ENCODE data around the gene RNF123. TPM values are rescaled to one million over a fixed set of nuclear protein-coding genes. Genes with fewer than 3 reads are reported as not detected.

Gene RNF123
- total RNA-seq, 4 donors from 2014 or later: 14.7 to 23.7 (median 19.7) TPM

DNA sequence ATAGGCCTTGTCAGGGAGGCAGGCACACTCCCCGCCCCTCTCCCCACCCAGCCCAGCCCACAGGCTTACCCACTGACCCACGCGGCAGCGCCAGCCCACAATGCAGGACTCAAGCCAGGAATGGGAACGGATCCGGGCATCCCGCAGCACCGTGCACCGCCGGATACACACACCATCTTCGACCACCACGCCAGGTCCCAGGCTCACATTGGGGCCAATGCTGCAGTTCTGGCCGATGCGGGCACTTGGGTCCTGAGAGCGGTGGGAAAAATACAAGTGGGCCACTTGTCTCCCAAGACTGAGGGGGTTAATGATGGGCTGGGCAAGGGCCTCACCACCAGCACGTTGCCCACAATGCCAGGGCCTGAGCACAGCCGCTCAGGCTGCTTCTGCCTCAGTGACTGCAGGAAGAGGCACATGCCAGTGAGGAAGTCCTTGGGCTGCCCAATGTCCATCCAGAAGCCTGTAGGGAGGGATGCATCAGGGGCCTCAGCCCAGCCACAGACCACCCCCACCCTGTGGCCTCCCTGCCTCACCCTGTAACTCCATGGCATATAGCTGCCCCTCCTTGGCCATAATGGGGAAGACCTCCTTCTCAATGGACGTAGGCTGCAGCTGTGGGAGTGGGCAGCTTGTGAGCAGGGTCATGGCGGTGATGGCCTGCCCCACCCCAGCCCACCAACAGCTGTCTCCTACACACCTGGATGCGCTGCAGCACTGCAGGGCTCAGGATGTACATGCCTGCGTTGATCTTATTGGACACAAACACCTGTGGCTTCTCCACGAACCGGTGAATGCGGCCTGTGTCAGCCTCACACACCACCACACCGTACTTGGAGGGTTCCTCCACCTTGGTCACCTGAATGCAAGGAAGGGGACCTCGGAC is 32.8 kb downstream of the RNF123 start:
- TF ChIP-seq, protein P1, sequence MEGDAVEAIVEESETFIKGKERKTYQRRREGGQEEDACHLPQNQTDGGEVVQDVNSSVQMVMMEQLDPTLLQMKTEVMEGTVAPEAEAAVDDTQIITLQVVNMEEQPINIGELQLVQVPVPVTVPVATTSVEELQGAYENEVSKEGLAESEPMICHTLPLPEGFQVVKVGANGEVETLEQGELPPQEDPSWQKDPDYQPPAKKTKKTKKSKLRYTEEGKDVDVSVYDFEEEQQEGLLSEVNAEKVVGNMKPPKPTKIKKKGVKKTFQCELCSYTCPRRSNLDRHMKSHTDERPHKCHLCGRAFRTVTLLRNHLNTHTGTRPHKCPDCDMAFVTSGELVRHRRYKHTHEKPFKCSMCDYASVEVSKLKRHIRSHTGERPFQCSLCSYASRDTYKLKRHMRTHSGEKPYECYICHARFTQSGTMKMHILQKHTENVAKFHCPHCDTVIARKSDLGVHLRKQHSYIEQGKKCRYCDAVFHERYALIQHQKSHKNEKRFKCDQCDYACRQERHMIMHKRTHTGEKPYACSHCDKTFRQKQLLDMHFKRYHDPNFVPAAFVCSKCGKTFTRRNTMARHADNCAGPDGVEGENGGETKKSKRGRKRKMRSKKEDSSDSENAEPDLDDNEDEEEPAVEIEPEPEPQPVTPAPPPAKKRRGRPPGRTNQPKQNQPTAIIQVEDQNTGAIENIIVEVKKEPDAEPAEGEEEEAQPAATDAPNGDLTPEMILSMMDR (IDR thresholded peaks at IDR 0.05; ENCODE audit: low read depth): no peak

DNA sequence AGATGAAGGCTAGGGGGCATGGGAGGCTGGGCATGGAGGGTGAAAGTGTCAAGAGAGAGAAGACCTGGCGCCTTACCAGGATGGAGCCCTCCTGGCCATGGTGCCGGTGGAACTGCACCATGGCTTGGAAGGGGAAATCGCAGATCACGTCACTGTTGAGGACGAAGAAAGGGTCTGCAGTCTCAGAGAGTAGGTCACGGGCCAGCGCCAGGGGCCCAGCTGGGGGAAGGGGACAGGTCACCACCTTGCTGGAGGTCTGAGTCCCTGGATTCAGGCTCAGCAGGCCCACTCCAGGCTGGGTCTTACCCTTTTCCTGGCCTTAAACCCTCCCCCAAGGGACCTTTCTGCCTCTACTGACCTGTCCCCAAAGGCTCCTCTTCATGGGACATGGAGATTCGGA is 33.5 kb downstream of the RNF123 start:
- TF ChIP-seq, protein P1 (IDR thresholded peaks at IDR 0.05; ENCODE audit: low read depth): no peak

DNA sequence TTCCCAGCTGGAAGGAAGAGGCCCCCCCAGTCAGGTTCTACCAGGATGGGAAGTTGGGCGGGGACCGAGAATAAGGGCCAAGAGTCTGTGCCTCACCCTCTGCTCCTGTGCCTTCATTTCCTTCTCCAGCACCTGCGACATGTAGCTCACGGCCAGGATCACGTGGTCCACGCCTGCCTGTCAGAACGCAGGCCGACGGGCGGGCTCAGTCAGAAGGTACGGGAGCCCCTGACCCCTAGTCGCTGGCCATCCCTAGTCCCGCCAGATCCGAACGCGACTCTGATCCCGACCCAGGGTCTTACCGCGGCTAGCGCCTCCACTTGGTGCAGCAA is 33.9 kb downstream of the RNF123 start:
- TF ChIP-seq, protein P1 (IDR thresholded peaks at IDR 0.05; ENCODE audit: low read depth): no peak

DNA sequence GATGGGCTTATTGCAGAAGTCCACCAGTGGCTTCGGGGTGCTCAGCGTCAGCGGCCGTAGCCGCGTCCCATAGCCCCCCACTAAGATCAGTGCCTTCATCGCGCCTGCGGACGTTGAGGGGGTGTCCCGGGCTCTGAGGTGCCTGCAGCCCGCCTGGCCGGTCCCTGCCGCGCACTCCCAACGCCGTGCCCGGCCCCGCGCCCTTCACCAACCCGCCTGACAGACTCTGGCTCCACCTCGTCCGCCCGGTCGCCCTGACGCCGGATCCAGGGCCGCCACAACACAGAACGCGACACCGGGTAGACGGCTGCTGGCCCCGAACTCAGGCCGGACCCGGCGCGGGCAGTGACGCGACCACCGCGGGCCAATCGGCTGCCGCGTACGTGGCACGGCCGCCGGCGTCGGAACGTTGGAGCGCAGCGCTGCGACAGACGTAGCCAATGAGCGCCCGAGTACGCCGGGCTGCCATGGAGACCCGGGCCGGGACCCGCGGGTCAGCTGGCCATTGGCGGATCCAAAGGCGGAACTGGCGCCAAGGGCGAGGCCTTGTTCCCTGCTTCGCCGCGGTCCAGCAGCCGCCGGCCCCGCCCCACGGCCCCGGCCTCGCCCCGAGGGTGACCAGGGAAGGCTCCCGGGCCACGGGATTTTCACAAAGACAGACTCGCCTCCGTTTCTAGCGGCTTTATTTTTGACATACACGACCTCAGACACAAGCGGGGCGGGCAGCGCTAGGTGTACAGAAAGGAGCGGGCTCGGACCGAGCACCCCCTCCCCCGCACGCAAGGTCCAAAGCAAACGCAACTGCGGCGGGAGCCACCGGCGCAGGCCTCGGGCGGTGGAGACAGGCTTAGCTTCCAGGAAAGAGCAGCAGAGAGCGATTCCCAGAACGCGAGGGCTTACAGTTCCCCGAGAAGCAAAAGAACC is 34.5 kb downstream of the RNF123 start, which contains the start of gene GMPPB:
Gene GMPPB, minus strand, starts transcription at position 324 of the 924 bp plus-strand sequence. Its CDS starts 225 bp downstream, at position 99.
- TF ChIP-seq, protein P1 (IDR thresholded peaks at IDR 0.05; ENCODE audit: low read depth): no peak

DNA sequence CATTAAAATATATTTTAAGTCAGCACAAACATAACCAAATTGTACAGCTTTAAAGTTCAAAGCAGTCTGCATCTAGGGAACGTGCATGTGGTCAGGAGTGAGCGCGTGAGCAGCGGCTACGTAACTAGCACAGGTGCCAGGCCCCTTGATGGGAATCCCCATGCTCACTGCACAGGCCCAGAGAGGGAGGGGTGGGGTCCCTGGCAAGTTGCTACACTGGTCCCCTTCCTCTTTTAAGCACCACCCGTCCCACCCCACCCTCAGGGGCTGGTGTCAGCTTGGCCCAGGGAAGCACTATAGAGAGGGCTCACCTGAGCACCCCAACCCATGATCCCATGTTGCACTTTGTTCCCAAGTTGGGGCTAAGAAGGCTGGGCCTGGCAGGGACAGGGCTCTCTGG is 35.2 kb downstream of the RNF123 start:
- TF ChIP-seq, protein P1 (IDR thresholded peaks at IDR 0.05; ENCODE audit: low read depth): no peak

DNA sequence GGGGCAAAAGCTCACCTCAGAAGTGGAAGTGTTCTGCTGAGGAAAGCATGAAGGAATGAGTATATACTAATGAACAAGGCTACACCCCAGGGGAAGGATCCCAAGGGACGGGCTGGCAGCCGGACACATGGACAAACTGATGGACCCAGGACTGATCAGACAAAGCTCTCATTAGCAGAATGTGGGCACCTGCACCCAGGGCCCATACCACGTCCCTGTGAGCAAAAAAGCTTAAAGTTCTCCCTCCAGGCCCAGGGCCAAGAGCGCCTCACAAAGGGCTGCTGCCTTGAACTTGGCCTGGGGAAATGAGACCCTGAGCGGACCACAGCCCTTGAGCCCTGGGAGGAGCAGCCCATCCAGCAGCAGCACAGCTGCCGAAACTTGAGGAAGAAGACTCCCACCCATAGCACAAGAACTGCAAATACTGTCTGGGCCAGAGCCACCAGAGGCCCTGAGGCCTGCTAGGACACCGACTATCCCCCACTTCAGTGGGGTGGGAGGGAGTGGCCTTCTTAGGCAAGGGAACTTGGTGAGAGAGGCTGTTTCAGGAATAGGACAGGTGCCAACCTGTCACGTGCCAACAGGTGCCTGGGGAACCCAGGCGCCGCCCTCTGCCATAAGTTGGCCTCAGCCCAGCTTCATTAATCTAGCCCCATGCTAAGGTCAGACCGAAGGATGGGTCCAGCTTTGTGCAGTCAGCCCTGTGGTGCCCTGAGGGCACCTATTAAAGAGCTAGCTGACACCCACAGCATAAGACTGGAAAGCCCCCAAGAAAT is 36.7 kb downstream of the RNF123 start:
- TF ChIP-seq, protein P1 (IDR thresholded peaks at IDR 0.05; ENCODE audit: low read depth): no peak
